Measurements from ENCODE around the gene RBPJ.
"Not testable (repeated sequence)": the region's sequence is repeated elsewhere in the genome, so short reads cannot be mapped to it uniquely, and the experiment has no call there.

RBPJ gene

GRCh38 chr4:26300314-26301307 lies 20.2 kb upstream of the RBPJ start:
- no peak for DNase-seq (ENCODE audit: extremely low read depth in 1 of 2, low read depth in 1 of 2)

DNA sequence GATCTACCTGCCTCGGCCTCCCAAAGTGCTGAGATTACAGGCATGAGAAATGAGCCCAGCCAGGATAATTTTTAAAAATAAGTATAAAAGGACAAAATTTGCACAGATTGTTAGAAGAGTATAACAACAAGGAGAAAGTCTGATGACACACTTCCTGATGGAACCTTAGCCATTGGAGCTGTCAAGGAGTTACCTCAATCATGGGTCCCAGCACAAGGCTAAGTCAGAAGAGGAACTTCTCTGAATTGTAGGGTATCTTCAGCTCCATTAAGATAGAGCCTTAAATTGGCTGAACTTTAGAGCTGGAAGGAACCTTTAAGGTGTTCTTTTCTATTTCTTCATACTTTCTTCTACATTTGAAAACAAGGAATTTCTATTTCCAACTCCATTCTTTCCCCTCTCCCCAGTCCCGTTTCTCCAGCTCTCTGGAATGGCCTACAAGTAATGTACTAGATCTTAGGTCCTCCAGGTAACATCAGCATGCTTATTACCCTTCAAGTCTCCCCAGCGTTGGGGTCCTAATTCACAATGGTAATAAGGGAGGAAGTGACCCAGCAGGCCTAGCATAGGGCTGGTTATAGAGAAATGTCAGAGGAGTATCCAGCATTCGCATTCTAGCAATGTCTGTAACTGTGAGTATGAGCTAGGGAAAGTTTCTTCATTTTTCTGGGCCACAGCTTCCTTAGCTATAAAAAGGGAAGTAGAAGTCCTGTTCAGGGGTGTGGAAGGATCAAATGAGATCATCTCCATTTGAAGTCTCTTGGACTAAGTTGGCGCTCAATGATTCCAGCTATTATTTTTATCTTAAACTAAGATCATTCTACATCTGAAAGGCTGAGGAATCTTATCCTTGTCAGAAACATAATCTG lies 18.5 kb upstream of the RBPJ start:
- no peak for DNase-seq (ENCODE audit: extremely low read depth in 1 of 2, low read depth in 1 of 2)

DNA sequence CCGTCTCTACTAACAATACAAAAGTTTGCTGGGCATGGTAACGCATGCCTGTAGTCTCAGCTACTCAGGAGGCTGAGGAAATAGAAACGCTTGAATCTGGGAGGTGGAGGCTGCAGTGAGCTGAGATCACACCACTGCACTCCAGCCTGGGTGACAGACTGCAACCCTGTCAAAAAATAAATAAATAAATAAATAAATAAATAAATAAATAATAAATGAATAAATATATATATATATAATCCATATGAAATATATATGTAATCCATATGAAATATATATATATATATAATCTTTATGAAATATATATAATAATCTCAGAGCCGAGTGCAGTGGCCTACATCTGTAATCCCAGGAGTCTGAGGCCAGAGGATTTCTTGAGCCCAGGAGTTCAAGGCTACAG lies 17.8 kb upstream of the RBPJ start:
- DNase-seq (ENCODE audit: extremely low read depth in 1 of 2, low read depth in 1 of 2): no peak

DNA sequence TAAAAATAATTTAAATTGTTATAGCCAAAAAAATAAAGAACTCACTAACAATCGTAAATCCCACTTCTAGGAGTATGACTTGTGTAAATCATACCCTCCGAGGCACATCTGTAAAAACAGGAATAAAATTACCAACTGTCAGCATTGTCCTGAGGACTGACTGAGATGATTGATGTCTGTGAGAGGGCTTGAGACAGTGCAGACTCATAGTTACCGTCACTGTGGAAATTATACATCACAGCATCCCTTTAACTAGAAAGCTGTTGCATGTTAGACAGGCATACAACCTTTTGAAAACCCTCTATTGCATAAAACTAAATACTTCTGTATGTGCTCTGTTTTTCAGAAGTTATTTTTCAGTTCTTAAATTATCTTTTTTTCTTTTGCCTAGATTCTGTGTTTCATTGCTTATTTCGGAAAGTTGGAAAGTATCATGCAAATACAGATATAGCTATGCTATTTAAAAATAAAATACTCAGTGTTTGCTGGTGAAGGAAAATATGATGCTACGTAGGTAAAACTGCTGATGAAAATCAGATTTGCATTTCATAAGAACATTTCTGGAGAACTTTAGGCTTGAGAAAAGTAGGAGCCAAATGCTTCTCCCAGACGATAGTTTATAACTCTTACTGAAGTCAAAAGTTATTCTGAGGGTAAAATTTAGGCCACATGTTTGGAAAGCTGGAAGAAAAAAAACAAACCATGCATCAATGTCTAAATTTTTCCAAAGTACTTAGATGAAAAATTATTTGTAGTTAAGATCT lies 13.6 kb upstream of the RBPJ start:
- no peak for DNase-seq (ENCODE audit: extremely low read depth in 1 of 2, low read depth in 1 of 2)

DNA sequence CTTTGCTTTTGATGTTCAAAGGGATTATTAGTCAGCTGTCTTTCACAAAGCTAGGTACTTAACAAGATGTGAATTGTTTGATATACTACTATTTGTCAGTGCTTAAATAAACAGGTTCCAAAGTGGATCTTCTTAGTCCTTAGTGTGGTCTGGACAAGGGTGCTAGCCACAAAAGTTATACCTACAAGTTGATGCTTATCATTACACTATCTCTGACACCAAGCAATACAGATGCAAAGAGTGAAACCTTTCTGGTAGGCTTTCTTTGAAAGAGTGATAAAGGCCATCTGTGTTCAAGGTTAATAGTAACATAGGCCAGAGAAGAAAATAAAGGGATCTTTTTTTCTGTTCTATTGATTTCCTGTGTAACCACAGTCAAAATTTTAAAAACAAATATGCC lies 12.2 kb upstream of the RBPJ start:
- no peak for DNase-seq (ENCODE audit: extremely low read depth in 1 of 2, low read depth in 1 of 2)

- no peak for DNase-seq (ENCODE audit: extremely low read depth in 1 of 2, low read depth in 1 of 2)
Measured at GRCh38 chr4:26310264-26310663, 10.6 kb upstream of the RBPJ start.

DNA sequence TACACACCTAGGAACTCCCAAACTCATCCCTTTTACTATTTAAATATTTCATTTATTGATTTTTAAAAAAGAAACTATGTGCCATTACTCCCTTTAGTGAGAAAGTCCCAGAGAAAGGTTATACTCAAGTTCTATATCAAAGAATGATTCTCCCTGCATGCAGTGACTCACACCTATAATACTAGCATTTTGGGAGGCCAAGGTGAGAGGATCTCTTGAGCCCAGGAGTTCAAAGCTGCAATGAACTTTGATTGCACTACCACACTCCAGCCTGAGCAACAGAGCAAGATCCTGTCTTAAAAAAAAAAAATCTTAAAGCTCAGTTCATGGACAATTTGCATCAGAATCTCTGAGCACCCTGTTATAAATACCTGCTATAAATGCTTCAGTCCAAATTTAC lies 9.2 kb upstream of the RBPJ start:
- no peak for DNase-seq (ENCODE audit: extremely low read depth in 1 of 2, low read depth in 1 of 2)

GRCh38 chr4:26315316-26315932 lies 5.4 kb upstream of the RBPJ start:
- DNase-seq (ENCODE audit: extremely low read depth in 1 of 2, low read depth in 1 of 2): not testable (repeated sequence)

- no peak for DNase-seq (ENCODE audit: extremely low read depth in 1 of 2, low read depth in 1 of 2)
Measured at GRCh38 chr4:26317766-26318165, 3.0 kb upstream of the RBPJ start.

DNA sequence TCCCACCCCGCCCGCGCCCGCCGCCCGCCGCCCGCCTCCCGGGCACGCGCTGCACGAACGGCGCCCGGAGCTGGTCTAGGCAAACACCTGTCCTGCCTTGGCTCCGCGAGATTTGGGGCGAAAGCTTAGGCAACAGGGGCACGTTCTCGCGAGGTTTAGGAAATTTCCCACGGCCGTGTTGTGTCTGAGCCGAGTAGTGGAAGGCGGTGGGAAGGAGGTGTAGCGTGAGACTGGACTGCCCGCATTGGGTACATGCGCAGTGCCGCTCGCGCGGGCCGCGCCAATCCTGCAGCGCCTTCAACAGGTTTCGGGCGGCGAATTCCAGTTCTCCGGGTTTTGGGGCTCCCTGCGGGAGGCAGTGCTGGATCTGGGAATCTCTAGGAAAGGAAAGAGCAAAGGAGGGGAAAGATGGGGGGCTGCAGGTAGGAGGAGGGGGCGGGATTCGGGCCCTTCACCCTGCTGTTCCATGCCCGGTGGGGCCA lies 1.3 kb upstream of the RBPJ start:
- DNase-seq (ENCODE audit: extremely low read depth in 1 of 2, low read depth in 1 of 2): peak; percentile 90 to 91

GRCh38 chr4:26319949-26320537 lies 771 bp upstream of the RBPJ start:
- DNase-seq (ENCODE audit: extremely low read depth in 1 of 2, low read depth in 1 of 2): no peak

DNA sequence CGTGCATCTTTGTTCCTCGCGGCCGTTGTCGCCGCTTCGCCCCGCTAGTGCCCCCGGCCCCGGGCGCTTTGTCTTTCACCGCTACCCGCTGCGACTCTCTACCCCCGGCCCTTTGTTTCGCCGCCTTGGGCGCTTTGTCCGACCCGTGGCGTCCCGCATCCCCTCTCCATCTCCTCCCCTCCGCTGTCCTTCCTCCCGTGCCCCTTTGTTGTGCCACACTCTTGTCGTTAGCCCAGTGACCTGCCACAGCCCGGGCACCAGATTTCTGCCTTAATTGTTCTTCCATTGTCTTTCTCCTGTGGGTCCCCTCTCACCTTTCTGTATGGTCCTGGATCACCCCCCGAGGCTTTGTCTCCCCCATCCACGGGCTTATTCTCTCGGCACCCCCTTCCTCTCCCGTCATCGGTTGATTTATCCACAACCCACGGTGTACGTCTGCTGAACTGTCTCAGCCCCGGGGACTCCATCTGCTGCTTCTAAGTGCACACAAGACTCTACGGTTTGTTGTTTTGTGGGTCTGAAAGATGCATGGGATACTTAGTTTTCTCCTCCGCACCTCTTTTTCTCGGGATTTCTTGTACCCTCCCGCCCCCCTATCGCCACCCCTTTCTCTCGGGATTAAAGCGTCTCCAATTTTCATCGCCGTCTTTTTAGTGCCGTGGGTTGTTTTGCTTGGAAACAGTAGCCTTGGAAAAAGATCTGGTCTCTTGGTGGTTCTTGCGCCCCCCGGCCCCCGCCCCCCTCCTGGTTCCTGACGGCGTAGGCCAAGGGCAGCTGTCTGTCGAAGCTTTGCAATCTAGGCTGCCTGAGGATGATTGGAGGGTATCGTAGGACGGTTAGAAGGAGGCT lies 783 bp downstream of the RBPJ start:
- no peak for DNase-seq (ENCODE audit: extremely low read depth in 1 of 2, low read depth in 1 of 2)

DNA sequence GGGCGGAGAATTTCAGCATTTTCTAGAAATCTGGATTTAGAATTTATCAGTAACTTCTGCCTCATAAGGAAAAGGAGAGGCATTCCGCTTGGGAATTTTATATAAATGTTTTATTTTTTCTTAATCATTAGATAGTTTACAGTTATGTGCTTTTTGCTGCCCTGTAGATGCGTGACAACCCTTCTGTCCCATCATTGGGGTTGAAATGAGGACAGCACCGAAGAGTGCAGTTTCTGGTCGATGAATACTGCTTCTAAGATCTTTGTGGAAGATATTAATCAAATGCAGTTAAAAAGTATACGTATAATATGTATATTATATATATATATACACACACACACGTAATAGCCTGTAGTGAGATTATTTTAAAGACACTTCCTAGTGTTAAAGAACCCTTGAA lies 1.5 kb downstream of the RBPJ start:
- DNase-seq (ENCODE audit: extremely low read depth in 1 of 2, low read depth in 1 of 2): no peak

- no peak for DNase-seq (ENCODE audit: extremely low read depth in 1 of 2, low read depth in 1 of 2)
Measured at GRCh38 chr4:26323821-26324220, 3.0 kb downstream of the RBPJ start.

DNA sequence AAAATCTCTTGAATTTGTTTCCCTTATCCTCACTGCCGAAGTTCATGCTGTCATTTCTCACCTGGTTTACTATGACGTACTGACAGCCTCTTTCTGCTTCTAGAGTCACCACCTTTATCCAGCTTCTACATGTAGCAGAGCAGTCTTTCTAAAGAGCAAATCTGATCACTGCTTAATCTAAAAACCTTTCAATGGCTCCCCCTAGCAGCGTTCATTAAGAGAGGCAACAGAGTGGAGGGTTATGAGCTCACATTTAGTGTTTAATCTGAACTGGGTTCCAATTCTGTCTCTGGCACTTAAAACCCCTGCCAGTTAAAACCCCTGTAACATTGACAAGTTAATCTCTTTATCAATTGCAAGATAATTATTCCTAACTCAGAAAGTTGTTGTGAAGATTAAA lies 4.4 kb downstream of the RBPJ start:
- no peak for DNase-seq (ENCODE audit: extremely low read depth in 1 of 2, low read depth in 1 of 2)

GRCh38 chr4:26326791-26327190 lies 6.0 kb downstream of the RBPJ start:
- no peak for DNase-seq (ENCODE audit: extremely low read depth in 1 of 2, low read depth in 1 of 2)

DNA sequence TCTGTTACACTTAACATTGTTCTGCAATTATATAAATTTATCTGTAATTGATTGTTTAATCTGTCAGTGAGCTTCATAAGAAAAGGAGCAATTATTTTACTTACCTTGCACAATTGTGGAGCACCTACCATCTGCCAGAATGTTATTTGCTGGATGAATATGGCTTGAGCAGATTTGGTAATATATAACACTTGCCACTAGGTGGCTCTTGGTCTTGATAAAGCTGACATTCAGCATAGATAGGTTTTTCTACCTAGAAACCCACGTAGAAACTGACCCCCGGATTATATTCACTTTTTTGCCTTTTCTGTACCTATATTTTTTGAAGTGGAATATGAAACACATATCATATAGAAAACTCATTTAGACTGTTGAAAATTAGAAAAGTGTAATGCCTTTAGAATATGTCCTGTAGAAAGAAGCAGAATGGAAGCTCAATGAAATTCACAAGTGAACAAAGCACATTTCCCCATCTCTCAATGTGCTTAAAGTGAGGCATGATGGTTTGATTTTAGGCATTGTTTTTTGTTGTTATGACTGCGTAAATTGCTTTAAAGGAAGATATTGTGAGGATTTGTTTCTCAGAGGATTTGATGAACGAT lies 9.5 kb downstream of the RBPJ start:
- DNase-seq (ENCODE audit: extremely low read depth in 1 of 2, low read depth in 1 of 2): no peak

DNA sequence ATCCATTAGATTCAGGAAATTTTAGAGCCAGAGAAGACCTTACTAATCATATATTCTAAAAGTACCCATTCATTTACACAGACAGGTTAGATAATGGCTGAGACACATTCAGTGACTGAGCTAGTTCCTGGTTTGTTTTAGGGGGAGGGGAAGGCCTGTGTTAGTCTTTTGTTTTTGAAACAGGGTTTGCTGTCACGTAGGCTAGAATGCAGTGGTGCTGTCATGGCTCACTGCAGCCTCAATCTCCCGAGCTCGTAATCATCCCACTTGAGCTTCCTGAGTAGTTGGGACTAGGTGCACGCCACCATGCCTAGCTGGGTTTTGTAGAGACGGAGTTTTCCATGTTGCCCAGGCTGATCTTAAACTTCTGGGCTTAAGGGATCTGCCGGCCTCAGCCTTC lies 10.1 kb downstream of the RBPJ start:
- DNase-seq (ENCODE audit: extremely low read depth in 1 of 2, low read depth in 1 of 2): no peak

All from activated CD8-positive, alpha-beta memory T cell treated with anti-CD3 and anti-CD28 coated beads for 1 hour (primary cell).